GM03348 (cell line): Measurements from ENCODE around the gene EHBP1.
A peak's percentile ranks its signal among the peaks of the same experiment; 100 is the strongest.
"Not testable (repeated sequence)": the region's sequence is repeated elsewhere in the genome, so short reads cannot be mapped to it uniquely, and the experiment has no call there.

ENCODE experiments used
- DNase-seq: peaks from one replicate; pipeline ENCODE4 v3.0.0; 2012; ENCODE audit warnings: low spot score

EHBP1 gene

DNA sequence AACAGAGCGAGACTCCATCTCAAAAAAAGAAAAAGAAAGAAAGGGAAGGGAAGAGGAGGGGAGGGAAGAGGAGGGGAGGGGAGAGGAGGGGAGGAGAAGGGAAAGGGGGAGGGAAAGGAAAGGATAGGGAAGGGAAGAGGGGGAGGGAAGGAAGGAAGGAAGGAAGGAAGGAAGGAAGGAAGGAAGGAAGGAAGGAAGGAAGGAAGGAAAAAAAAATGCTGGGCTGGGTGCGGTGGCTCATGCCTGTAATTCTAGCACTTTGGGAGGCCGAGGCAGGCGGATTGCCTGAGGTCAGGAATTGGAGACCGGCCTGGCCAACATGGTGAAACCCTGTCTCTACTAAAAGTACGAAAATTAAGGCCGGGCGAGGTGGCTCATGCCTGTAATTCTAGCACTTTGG is 314.2 kb downstream of the EHBP1 start:
- not testable (repeated sequence) for DNase-seq

DNA sequence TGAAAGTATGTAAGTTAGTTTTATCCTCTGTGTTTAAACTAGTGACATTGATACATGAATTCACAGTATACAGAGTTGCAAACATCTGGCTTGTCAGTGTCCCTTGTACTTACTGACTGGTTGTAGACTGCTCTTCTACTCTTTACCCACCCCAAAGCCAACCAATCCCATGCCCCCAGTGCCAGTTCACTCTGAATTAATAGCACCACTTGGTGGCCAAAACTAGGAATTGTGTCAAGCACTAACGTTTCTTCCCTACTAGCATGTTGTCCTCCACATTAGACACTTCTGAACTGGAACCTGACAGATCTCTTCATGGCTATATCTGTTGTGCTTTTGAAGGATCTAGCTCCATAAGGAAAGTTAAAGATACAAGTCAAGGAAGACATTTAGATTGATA is 317.9 kb downstream of the EHBP1 start:
- DNase-seq: peak; percentile 27

DNA sequence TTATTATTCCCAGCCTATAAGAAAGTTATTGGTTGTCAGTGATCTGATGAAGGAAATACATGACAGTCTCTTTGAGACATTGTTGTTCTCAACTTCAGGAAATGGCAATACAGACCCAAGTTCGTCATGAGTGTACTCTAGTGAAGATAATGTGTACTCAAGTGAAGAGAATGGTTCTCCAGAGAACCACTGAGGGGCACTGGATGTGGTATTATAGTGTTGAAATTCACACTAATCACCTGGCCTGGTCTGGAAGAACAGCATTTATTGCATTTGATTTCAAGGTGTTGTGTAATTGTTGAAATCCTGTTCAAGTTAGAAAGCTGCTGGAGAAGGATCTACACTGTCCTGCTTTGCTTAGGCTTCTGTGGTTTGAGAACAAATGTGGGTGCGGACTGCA is 321.7 kb downstream of the EHBP1 start:
- no peak for DNase-seq

DNA sequence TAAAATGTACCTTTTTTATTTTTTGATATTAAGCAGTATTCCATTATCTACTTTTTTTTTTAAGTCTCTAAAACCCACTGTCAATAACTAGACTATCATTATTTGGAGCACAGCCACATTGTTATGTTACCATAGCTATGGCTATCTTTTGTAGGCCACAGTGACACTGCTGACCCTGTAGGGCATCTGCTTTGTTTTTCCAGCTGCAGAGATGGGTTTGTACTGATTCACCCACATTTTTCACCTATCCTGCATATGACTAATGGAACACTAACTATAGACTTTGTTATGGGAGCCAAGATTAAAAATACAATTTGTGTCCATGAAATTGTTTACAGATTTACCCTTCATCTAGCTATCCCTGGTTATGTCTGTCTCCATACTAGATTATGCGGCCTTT is 323.5 kb downstream of the EHBP1 start:
- no peak for DNase-seq

DNA sequence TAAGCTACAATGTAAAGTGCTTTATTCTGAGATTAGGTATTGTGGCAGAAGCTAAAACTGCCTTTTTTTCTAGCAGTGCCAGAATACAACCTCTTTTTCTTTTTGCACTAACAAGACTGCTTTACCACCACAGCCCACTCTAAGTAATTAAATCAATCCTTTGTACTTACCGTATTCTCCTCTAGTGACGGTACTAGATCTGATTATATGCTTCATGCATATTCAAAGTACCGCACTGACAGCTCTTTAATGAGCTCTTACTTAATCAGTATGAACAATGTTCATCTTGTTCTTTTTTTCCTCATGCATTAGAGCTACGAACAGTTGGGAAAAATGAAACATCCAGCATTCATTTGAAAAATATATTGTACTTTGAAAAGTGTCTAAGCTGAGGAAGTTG is 329.0 kb downstream of the EHBP1 start:
- no peak for DNase-seq

DNA sequence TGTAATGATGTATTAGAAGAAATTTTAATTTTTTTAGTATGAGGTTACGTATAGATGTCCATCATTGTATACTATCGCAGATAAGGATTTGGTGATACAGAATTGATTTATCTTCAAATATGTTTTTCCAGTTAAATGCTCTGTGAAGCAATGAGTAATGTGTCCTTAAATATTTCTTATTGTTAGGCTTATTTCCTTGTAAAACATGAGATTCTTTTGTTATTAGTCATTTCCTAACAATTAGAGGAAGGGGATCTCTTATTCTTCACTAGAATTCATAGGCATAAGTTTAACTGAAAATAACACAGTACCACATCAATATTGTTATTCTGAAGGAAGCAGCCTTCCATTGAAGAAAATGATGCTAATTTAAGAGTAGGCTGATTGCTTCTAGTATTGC is 329.7 kb downstream of the EHBP1 start:
- DNase-seq: no peak

DNA sequence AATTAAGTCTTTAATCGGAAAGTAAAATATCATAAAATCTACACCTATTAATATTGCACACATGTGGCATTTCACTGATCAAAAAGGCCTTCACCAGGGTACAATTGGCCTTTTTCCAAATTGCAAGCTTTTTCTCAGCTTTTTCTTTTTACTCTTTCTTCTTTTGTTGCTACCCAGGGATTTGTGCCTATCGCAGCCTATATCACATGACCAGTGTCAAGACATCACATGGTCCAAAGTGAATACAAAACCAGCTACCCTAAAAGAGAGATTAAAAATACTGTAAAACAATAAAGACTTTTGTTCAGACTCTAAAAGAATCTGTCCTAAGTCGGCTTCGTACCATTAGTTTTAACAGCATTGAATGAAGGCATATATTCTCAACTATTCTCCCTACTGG is 330.1 kb downstream of the EHBP1 start:
- DNase-seq: no peak

DNA sequence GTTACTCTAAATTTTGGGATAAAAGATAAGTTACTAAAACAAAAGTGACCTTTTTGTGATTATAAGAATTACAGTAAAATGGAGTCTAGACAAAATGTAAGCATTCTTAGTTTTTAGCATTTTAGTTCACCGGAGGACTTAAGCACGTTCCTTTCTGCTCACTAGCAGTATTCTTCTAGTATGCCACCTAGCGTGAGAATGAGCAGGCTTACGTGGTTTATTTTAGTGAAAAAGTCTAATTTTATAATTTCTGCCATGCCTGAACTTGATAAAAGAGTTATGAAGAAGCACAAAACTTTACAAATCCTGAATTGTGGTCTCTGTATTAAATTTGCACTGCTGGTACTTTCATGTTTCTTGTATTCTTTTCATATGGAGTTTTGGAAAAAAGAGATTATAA is 332.5 kb downstream of the EHBP1 start:
- no peak for DNase-seq

DNA sequence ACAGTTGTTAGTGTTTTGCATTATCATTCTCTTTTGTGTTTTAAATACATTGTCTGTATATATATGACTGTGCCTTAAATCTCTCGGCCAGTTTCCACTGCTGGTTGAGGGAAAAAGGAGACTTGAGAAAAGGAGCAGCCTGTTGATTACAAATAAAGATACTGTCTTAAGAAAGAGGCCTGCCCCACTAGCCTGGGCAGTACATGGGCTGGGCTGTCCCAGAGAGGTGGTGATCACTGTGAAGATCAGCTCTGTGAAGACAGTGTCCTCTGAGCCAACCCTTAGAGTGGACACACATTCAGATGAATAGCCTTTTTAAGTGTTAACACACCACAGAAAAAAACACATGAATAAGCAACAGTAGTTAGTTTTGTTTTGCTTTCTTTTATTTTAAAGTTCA is 335.1 kb downstream of the EHBP1 start:
- DNase-seq: no peak

DNA sequence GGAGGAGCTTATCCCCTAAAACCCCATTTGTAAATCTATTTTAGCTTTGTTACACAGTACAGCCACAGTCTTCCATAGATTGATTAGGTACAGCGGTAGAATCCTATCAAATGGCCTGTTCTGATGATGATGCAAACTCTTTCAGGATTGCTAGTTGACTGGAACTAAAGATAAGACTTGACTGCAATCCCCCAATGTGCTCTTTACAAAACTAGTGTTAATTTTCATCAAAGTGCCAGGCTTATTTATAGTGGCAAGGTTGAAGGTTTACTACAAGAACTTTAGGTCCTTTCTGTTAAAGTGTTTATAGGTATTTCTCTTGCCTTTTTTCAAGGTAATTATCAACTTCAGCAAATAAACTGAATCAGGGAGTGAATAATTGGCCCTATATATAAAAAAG is 336.1 kb downstream of the EHBP1 start:
- DNase-seq: no peak

DNA sequence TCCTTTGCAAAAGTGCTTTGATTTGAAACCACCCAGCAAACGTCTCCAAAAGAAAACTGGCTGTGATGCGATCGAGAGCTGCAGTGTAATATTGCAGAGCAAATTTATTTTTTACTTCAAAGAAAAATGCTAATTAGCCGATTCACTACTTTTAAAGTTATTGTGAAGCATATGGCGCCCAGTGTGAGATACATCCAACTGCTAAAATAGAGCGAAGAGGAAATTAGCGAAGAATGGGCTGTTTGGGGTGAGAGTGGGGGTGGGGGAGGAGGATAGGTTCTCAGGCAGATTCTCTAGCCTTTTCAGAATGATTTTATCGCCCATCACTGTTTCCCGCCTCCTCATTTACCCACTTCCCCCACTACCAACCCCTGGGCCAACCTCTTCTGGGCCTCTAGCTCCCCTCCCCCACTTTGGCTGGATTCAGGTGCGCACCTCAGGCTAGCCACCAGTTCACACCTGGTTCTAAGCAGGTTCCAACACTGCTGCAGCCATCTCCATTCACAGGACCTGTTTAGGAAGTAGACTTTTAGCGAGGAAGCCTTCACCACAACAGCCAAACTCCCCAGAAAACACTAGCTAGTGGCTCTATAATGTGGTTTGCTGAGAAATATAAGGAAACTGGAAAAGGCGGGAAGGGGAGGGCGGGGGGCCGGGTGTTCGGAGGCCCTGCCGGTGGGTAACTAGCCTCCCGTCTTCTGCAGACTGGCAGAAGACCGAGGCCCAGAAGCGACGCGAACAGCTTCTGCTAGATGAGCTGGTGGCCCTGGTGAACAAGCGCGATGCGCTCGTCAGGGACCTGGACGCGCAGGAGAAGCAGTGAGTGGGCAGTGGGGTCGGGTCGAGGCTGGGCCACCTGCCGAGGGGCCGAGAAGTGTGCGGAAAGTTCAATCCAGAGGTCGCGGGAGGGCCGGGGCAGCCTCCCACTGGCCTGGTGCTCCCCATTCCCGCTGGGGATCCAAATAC is 339.1 kb downstream of the EHBP1 start:
- no peak for DNase-seq

DNA sequence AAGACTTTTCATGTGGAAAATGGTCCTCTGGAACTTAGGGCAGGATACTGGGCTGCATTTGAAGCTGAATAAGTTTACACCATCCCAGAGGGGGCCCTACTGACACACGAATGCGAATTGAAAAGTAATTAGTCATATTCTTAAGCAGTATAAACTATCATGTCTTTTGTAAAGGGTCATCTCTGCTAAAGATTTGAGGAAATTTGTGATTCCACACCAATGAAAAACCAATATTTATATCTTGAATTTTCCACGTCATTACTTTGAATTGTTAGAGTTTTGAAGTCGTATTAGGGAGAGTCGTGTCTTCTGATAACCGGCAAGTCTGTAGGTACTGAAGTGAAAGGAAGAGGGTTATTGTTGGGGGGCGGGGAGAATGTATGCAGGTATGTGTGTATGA is 341.0 kb downstream of the EHBP1 start:
- no peak for DNase-seq

DNA sequence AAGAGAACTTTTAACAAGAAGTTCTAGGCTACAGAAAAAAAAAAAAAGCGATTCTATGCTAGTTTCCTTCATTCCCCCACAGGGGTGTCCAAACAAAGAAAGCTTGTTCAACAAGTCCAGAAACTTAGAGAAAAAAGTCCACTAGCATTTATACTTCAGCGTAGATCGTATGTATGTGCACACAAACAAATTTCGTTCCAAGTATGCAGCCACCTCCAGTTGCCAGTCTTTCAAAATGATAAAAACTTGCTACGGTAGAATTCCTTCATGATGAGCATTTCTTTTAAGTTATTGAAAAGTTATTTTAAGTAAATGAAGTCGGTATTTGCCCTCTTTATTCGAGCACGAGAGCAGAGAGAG is 341.4 kb downstream of the EHBP1 start:
- DNase-seq: no peak

DNA sequence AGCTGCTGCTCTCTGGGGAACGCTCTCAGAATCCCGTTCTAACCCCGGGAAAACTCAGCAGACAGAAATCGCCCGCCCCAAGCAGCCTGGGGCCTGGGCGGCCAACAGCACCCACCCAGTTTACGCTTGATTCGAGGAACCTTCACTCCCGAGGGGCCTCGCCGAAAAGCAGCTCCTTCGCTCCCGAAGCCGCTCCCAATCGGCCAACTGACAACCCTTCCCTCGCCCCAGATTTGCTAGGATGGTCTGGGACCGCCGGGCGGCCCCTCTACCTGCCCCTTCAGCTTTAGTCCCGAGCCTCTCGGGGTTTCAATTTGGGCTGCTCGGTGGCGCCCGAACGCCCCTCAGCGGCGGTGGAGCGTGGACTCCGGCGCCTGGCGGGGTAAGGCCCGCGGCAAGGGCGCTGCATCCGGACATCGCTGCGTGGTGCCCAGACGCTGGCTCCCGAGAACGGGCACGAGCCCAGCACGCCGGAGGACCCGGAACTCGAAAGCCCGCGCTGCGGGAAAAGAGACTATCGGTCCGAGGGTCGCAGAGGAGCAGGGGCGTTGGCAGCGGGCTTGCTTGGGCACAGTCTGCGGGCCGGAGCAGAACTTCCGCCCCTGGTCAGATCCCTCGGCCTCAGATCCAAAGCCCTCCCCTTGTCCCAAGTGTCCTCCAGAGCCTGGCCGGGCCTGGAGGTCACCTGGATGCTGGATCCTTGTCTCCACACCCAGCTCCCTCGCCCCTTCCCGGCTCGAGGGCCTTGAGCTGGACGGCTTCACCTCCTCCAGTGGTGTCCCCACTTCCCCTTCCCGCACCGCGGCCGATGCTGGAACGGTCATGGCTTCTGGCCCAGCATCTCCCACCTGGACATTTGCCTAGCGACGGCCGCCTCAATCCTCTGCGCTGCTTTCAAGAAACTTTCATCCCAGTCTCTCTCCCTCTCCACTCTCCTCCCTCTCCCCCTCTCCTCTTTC is 342.1 kb downstream of the EHBP1 start:
- no peak for DNase-seq

DNA sequence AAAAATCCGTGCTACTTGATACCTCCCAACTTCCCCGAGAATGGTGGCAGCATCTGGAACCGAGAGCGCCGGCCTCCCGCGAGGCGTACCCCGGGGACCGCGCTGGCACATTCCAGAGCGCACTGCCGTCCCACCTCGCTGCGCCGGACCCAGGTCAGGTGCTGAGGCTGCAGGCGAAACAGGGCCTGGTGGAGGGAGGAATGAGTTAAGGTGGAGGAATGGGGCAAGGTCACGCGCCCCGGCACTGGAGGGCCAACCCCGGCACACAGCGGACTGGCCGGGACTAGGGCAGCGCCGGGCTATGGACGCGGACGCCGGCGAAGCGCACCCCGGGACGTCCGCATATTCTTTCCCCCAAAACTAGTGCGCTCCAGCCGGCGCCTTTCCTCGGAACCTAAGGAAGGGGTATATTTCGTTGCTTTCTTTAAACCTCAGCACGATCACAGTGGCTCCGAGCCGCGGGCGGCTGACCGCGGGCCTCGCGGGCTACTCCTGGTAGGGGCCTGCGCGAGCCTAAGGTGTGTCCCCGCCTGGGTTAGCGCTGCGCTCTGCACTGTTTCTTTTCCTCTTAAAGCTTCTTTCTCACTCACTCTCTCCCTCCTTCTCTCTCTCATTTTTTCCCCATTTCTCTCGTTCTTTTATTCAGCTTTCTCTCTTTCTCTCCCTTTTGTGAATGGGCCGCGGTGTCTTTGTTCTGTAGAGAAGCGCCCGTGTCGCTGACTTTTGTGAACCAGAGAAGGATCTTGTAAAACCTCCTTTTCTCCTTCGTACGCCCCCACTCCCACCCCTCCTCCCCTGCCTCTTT is 343.1 kb downstream of the EHBP1 start:
- no peak for DNase-seq

DNA sequence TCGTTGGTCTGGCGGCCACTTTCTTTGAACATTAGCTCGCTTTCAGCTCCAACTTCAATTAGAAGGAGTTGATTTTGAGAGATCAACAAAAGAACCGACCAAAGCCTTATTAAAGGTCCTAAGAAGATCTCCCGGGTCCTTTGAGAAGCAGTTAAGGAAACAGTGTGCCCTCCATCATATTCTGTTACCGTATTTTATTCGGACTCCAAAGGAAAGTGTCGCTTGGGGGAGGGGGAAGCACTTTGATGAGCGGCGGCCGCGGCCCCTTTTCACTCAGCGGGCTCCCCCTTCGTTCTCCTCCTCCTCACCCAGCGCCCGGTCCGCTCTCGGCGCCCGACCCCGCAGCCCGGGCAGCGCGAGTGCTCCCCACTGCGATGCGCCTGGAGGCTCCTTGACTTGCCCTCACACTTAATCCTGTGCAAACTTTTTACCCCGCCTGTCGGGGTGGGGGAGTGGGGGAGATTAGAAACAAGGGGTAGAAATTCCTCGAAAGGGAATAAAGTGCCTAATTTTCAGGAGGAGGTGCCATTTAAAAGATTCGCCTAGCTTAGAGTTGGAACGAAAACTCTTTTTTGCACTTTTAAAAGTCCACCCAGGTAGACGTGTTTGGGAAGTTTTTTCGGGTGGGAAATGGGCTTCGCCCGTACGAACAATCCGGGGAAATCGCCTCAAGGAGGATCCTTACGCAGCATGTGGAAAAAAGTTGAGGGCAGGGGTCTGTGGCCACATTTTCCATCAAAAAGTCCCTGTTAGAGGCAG is 343.9 kb downstream of the EHBP1 start:
- no peak for DNase-seq

DNA sequence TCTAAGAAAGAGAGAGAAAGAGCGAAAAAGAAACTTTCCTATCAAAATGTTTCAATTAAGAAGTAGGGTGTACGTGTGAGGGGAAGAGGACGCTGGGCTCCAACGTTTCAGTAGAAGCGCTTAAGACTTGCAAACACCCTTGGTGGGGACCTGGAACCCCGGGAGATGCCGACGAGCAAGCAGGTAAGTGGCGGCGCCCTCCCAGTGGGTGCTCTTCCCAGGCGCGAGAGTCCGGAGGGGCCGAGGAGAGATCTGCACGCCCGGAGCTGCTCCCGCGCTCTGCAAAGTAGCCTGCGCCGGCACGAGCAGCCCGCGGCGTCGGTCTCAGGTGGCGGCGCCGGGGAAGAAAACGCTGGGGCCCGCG is 344.4 kb downstream of the EHBP1 start:
- peak; percentile 62 for DNase-seq

DNA sequence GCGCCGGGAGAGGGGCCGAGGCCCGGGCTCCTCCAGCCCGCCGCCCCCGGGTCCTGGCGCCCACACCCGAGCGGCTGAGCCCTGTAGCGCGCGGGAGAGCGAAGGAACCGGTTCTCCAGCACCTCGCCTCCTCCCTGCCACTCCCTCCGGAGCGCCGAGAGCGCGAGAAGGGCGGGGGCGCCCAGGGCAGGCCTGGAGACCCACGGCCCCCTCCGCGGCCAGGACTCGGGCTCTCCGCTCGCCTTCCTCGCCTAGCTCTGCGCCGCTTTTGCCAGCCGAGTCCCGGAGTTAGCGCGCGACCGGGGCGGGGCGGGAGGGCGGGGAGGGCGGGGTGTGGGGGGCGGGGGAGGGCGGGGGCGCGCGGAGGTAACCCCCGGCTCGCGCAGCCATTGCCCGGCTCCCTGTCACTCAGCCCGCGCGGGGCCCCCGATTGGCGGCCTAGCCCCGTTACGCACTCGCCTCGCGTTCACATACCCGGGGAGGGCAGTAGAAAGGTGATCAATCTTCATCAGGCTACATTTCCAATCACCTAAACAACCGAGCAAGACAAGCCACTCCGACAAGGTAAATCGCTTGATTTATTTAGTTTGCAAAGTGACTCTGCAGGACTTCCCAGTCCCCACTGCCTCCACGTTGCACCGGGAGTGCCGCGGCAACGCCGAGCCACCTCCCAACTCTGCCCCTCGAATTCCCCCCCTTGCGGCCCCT is 345.0 kb downstream of the EHBP1 start, which contains the start of gene OTX1:
Gene OTX1 (plus strand): TSS at position 497 of the 708 bp plus-strand sequence. CDS start 2,161 bp downstream, outside the sequence.
- DNase-seq: peak; percentile 90

DNA sequence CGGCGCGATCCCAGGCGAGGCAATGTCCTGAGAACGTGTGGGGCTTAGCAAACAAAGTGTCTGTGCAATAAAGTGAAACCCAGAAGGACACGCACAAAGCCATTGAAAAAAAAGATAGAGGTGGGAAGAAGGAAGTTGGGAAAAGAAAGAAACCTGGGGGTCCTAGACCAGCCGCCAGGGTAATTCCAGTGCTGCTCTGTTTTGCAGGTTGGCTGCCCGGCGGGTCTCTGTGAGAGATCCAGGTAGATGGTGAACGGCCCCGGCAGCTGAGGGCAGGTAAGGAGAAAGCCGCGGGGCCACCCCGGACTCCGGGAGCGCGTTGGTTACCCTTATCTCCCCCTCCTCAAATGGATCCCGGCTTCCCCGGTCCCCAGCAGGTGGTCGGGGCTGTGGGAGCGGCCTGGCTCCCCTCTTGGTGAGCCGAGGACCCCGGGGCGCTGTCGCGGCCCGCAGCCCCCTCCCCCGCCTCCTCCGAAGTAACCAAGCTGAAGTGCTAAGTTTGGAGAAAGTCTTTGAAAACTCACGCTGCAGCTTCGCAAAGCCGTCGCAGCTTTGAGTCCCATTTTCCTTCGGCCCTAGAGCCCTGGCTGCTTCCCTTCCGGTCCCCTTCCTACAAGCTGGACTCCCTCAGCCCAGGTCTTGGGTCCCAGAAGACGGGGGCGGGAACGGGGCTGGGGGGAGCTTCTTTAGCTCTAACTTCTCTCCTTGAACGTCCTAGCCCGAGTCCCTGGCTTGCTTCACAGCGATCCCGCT is 345.7 kb downstream of the EHBP1 start:
- DNase-seq: no peak

DNA sequence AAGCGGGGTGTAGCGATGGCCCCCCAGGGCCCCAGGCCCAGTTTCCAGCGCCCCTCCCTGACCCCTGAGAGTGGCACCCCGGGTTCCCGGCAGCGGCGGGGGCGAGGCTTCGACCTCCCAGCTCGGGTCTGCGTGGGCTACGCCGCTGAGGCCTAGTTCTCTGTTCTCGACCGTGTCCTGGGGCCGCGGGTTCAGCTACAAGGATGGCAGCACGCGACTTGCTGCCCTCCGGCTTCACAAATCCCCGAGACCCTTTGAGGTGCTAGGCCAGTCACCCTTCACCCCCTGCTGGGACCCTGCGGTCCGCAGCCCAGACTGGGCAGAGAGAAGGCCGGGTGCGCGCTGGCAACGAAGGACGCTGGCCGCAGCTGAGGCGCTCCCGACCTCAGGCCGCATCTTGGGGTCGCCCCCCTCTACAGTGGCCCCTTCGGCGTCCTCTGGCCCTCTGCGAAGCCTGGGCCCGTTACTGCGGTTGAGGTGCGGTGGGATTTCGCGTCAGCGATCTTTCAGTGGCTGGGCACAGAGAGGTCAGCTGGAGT is 346.4 kb downstream of the EHBP1 start:
- no peak for DNase-seq
